ENCODE measurements around the gene PAPSS2. TPM values are rescaled to one million over a fixed set of nuclear protein-coding genes. Genes with fewer than 3 reads are reported as not detected.

Gene PAPSS2
- total RNA-seq, 1 experiment from 2014 or later: 14.6 TPM

GRCh38 chr10:87761153-87761552 lies 101.5 kb downstream of the PAPSS2 start:
- Histone ChIP-seq H3K36me3 (ENCODE audit: control insufficient read depth in 1 of 2, insufficient read depth in 2 of 2, low read length in 2 of 2) (peaks cover 6 to 10% of the 10 kb centered on the region in 2 experiments; a peak in 3 of 4 replicates), H3K27ac (ENCODE audit: low read depth, low read length) (no peak overlapping the region), H3K9me2 (ENCODE audit: insufficient read depth) (no peaks in the 10 kb centered on the region), H3K79me2 (ENCODE audit: insufficient read depth, low read length) (no peaks in the 10 kb centered on the region; the same call in 1 of the 2 replicates), H4K20me1 (ENCODE audit: insufficient read depth) (0 out of 2 replicates have a peak, but pooled peaks cover 4% of the 10 kb centered on the region), H3K9me3 (ENCODE audit: control insufficient read depth in 1 of 2, insufficient read depth in 1 of 2, low read depth in 1 of 2, low read length in 2 of 2) (no peaks in the 10 kb centered on the region), H3K4me1 (ENCODE audit: control insufficient read depth in 1 of 2, insufficient read depth in 2 of 2, low read length in 2 of 2) (peaks cover 11 to 19% of the 10 kb centered on the region in 2 experiments), H3K4me3 (replicated peaks in 1 of 2; ENCODE audit: low read depth in 1 of 2, low read length in 2 of 2) (no peak overlapping the region), H3K27me3 (ENCODE audit: insufficient read depth, low read length) (no peaks in the 10 kb centered on the region), H2AFZ (ENCODE audit: low read depth, low read length, poor library complexity, severe bottlenecking) (no peak overlapping the region), H3K4me2 (ENCODE audit: low read length) (no peak overlapping the region), H3K9ac (ENCODE audit: low read length) (no peak overlapping the region)
- POLR2A ChIA-PET: interaction anchor here (1.0 kb wide), 1 partner anchor 9 kb away, joined by 3 read pairs; no protein-coding TSS in a partner anchor
- no peak for DNase-seq (ENCODE audit: low read depth, low spot score)
- intact Hi-C loops (cut with micrococcal nuclease): no loop called here
- RAD21 ChIA-PET (ENCODE audit: low non-redundant PET in 1 of 2, low total read pairs in 2 of 2, uncharacterized antibody in 2 of 2, unreplicated experiment in 2 of 2): no interaction called here
- no TSS peak for BruUV-seq (replicated peaks)
- TF ChIP-seq YY1 (IDR thresholded peaks at IDR 0.05; ENCODE audit: extremely low read depth, insufficient replicate concordance, low read depth, low read length) (no peak), POLR2AphosphoS5 (IDR thresholded peaks at IDR 0.05; ENCODE audit: low read depth, low read length) (no peak), ELF1 (IDR thresholded peaks at IDR 0.05; ENCODE audit: borderline replicate concordance, low read depth) (no peak), EZH2phosphoT487 (IDR thresholded peaks at IDR 0.05; ENCODE audit: borderline replicate concordance) (no peak), MAX (IDR thresholded peaks at IDR 0.05) (no peak), POLR2A (IDR thresholded peaks at IDR 0.05; ENCODE audit: borderline replicate concordance, extremely low read depth, insufficient read depth, insufficient read length) (no peak), SIN3A (IDR thresholded peaks at IDR 0.05; ENCODE audit: low read depth) (no peak), SRF (IDR thresholded peaks at IDR 0.05; ENCODE audit: low read depth) (no peak), CBX3 (IDR thresholded peaks at IDR 0.05; ENCODE audit: low read depth) (no peak), CEBPB (IDR thresholded peaks at IDR 0.05; ENCODE audit: low read depth) (no peak), ATF3 (IDR thresholded peaks at IDR 0.05) (no peak), SP1 (IDR thresholded peaks at IDR 0.05; ENCODE audit: low read depth) (no peak), JUND (IDR thresholded peaks at IDR 0.05) (no peak), RAD21 (IDR thresholded peaks at IDR 0.05; ENCODE audit: low read depth) (no peak)
- no peak for ATAC-seq
- CTCF ChIA-PET: interaction anchor here (1.2 kb wide), 1 partner anchor 13 kb away, joined by 4 read pairs; no protein-coding TSS in a partner anchor
